Measurements from ENCODE around the gene CXCR3. TPM values are rescaled to one million over a fixed set of nuclear protein-coding genes. Genes with fewer than 3 reads are reported as not detected.

The CXCR3 gene
- total and polyA plus RNA-seq, 10 of the 15 experiments (the other 5 are each of a cell fraction or from before 2014, with no cell fraction given): 1.4 to 48.2 (median 15.7) TPM

DNA sequence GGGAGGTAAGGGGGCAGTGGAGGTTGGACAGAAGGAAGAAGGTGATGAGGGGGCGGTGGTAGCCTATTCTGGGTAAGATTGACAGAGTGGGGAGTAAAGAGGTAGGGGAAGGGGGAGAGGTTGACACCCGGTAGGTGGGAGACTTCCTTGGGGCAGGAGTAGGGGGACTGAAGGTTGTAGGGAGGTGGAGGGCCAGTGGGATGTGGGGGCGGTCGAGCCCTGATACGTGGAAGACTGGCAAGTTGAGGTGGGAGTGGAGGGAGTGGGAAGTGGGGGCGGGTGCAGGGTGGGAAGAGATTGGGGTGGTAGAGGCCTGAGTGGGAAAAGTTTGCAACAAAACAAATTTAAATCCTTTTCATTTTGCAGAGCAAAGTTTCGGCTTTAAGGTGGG is 38.3 kb downstream of the CXCR3 start:
- intact Hi-C loops (cut with micrococcal nuclease; ENCODE audit: unreplicated experiment): no loop called here
- Histone ChIP-seq H3K79me2 (ENCODE audit: control insufficient read depth, insufficient read depth, low read length) (no peaks in the 10 kb centered on the region), H3K4me1 (ENCODE audit: control insufficient read depth, insufficient read depth, low read length) (no peaks in the 10 kb centered on the region), H3K9me3 (replicated peaks; ENCODE audit: control insufficient read depth, insufficient read depth, low read length) (no peaks in the 10 kb centered on the region), H3K36me3 (ENCODE audit: control insufficient read depth in 2 of 2, insufficient read depth in 2 of 2, low read length in 1 of 2) (no peaks in the 10 kb centered on the region; a peak in 1 of 4 replicates), H3K4me3 (no peak overlapping the region), H3K4me2 (ENCODE audit: control insufficient read depth, insufficient read depth) (no peak overlapping the region), H3K27ac (ENCODE audit: control insufficient read depth, insufficient read depth) (no peak overlapping the region), H4K20me1 (ENCODE audit: control insufficient read depth, insufficient read depth) (no peaks in the 10 kb centered on the region), H3K9ac (ENCODE audit: control insufficient read depth, insufficient read depth, low read length) (no peak overlapping the region), H2AFZ (ENCODE audit: control insufficient read depth, low read depth, low read length) (no peak overlapping the region), H3K27me3 (replicated peaks in 1 of 2; ENCODE audit: control insufficient read depth in 2 of 2, insufficient read depth in 2 of 2, low read length in 1 of 2) (no peaks in the 10 kb centered on the region)
- in situ Hi-C loops (cut with MboI): no loop called here
- CTCF ChIA-PET: no interaction called here
- BruUV-seq (replicated peaks): no TSS peak
- no peak for FAIRE-seq
- no peak for DNase-seq (ENCODE audit: low read depth, low spot score)
- POLR2A ChIA-PET: interaction anchor here (0.6 kb wide), 1 partner anchor 325 kb away, joined by 3 read pairs; no protein-coding TSS in a partner anchor
- 83% methylated on average over 3 of the region's 7 CpGs for WGBS (ENCODE audit: insufficient coverage, insufficient replicate concordance, low lambda C conversion rate, missing lambda C conversion rate)
- RAD21 ChIA-PET (ENCODE audit: unreplicated experiment): no interaction called here
- TF ChIP-seq ZSCAN29 (IDR thresholded peaks at IDR 0.05): no peak
- no peak for TF ChIP-seq RFX5 (IDR thresholded peaks at IDR 0.05; ENCODE audit: low read depth, low read length)
- TF ChIP-seq RELB (IDR thresholded peaks at IDR 0.05; ENCODE audit: low read depth): no peak
- TF ChIP-seq MXI1 (IDR thresholded peaks at IDR 0.05; ENCODE audit: low read depth, low read length): no peak
- TF ChIP-seq NR2C1 (IDR thresholded peaks at IDR 0.05): no peak
- TF ChIP-seq ZNF24 (IDR thresholded peaks at IDR 0.05): no peak
- TF ChIP-seq JUND (IDR thresholded peaks at IDR 0.05; ENCODE audit: low read depth, low read length): no peak
- TF ChIP-seq TCF7 (IDR thresholded peaks at IDR 0.05; ENCODE audit: borderline replicate concordance): no peak
- no peak for TF ChIP-seq POLR2AphosphoS5 (IDR thresholded peaks at IDR 0.05; ENCODE audit: low read length)
- no peak for TF ChIP-seq SUZ12 (IDR thresholded peaks at IDR 0.05; ENCODE audit: unreplicated experiment)
- TF ChIP-seq MYC (IDR thresholded peaks at IDR 0.05; ENCODE audit: insufficient read depth, insufficient read length, insufficient replicate concordance, low read length, severe bottlenecking): no peak
- no peak for TF ChIP-seq ZNF217 (IDR thresholded peaks at IDR 0.05)
- no peak for TF ChIP-seq RUNX3 (IDR thresholded peaks at IDR 0.05; ENCODE audit: low read length)
- no peak for TF ChIP-seq RAD51 (IDR thresholded peaks at IDR 0.05)
- TF ChIP-seq, protein P1, sequence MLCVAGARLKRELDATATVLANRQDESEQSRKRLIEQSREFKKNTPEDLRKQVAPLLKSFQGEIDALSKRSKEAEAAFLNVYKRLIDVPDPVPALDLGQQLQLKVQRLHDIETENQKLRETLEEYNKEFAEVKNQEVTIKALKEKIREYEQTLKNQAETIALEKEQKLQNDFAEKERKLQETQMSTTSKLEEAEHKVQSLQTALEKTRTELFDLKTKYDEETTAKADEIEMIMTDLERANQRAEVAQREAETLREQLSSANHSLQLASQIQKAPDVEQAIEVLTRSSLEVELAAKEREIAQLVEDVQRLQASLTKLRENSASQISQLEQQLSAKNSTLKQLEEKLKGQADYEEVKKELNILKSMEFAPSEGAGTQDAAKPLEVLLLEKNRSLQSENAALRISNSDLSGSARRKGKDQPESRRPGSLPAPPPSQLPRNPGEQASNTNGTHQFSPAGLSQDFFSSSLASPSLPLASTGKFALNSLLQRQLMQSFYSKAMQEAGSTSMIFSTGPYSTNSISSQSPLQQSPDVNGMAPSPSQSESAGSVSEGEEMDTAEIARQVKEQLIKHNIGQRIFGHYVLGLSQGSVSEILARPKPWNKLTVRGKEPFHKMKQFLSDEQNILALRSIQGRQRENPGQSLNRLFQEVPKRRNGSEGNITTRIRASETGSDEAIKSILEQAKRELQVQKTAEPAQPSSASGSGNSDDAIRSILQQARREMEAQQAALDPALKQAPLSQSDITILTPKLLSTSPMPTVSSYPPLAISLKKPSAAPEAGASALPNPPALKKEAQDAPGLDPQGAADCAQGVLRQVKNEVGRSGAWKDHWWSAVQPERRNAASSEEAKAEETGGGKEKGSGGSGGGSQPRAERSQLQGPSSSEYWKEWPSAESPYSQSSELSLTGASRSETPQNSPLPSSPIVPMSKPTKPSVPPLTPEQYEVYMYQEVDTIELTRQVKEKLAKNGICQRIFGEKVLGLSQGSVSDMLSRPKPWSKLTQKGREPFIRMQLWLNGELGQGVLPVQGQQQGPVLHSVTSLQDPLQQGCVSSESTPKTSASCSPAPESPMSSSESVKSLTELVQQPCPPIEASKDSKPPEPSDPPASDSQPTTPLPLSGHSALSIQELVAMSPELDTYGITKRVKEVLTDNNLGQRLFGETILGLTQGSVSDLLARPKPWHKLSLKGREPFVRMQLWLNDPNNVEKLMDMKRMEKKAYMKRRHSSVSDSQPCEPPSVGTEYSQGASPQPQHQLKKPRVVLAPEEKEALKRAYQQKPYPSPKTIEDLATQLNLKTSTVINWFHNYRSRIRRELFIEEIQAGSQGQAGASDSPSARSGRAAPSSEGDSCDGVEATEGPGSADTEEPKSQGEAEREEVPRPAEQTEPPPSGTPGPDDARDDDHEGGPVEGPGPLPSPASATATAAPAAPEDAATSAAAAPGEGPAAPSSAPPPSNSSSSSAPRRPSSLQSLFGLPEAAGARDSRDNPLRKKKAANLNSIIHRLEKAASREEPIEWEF (IDR thresholded peaks at IDR 0.05; ENCODE audit: insufficient replicate concordance, low read depth, low read length): no peak
- TF ChIP-seq RAD21 (IDR thresholded peaks at IDR 0.05; ENCODE audit: insufficient read depth, low read depth, low read length): no peak
- no peak for TF ChIP-seq NRF1 (conservative IDR thresholded peaks at IDR 0.05; ENCODE audit: low read depth, low read length)
- TF ChIP-seq EZH2 (IDR thresholded peaks at IDR 0.05; ENCODE audit: borderline replicate concordance, control insufficient read depth, low read depth, low read length): no peak
- no peak for ATAC-seq
- SMC1A ChIA-PET (ENCODE audit: uncharacterized antibody, unreplicated experiment): no interaction called here
